Sigmoid colon (tissue), 4 donors: ENCODE measurements around the gene PRMT3.

Experiments
- POLR2AphosphoS5 ChIP-seq, 4 donors: sonication (generic); formaldehyde crosslinking; IDR thresholded peaks; one replicate each; pipeline ENCODE4 v1.6.1; 2017; ENCODE audit warnings: antibody characterized with exemption in 4 of 4
- TF ChIP-seq, protein P1 (sequence below), 4 experiments: fragments of 450-650 bp in 3 of 4; fragments of 200-600 bp in 1 of 4; IDR thresholded peaks; one replicate each; pipeline ENCODE4 v1.5.1; 2016 to 2019; ENCODE audit warnings: antibody characterized with exemption in 4 of 4, mild to moderate bottlenecking in 3 of 4, moderate library complexity in 2 of 4

DNA sequence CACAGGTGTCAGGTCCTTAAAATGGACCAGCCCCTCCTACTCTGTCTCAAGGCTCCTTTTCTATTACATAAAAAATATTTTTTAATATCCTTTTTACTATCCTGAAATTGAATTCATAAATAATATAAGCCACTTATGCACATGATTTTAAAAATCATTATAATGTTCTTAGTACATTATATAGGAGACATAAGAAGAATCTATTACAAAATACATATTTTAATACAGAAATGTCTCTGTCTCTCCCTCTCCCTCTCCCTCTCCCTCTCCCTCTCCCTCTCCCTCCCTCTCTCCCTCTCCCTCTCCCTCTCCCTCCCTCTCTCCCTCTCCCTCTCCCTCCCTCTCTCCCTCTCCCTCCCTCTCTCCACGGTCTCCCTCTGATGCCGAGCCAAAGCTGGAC, 159.9 kb downstream of the PRMT3 start:
- TF ChIP-seq, protein P1, sequence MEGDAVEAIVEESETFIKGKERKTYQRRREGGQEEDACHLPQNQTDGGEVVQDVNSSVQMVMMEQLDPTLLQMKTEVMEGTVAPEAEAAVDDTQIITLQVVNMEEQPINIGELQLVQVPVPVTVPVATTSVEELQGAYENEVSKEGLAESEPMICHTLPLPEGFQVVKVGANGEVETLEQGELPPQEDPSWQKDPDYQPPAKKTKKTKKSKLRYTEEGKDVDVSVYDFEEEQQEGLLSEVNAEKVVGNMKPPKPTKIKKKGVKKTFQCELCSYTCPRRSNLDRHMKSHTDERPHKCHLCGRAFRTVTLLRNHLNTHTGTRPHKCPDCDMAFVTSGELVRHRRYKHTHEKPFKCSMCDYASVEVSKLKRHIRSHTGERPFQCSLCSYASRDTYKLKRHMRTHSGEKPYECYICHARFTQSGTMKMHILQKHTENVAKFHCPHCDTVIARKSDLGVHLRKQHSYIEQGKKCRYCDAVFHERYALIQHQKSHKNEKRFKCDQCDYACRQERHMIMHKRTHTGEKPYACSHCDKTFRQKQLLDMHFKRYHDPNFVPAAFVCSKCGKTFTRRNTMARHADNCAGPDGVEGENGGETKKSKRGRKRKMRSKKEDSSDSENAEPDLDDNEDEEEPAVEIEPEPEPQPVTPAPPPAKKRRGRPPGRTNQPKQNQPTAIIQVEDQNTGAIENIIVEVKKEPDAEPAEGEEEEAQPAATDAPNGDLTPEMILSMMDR (IDR thresholded peaks at IDR 0.05), result no peak
- TF ChIP-seq POLR2AphosphoS5 (IDR thresholded peaks at IDR 0.05), result no peak
